SK-N-MC (cell line): ENCODE data around the gene PRELID1.
A peak's percentile ranks its signal among the peaks of the same experiment; 100 is the strongest.
"Not testable (repeated sequence)": the region's sequence is repeated elsewhere in the genome, so short reads cannot be mapped to it uniquely, and the experiment has no call there.

Experiments
- DNase-seq: peaks from one replicate; pipeline ENCODE4 v3.0.0-alpha.2; 2011; ENCODE audit warnings: low read depth, low spot score
- H3K27ac ChIP-seq: fragments of 200-600 bp; sonication (generic); 2 replicates; pipeline ENCODE4 v1.5.1; 2016; ENCODE audit warnings: mixed run types
- H3K36me3 ChIP-seq: fragments of 200-600 bp; sonication (generic); 2 replicates; pipeline ENCODE4 v1.6.1; 2017; ENCODE audit warnings: antibody characterized with exemption, low read length, mixed read lengths; ENCODE audit not compliant: insufficient read depth
- H3K4me3 ChIP-seq: fragments of 200-600 bp; sonication (generic); 2 replicates; pipeline ENCODE4 v1.5.1; 2016
- H3K9ac ChIP-seq: fragments of 200-600 bp; sonication (generic); 2 replicates; pipeline ENCODE4 v1.8.0; 2017; ENCODE audit warnings: mixed run types, mixed read lengths; ENCODE audit not compliant: insufficient read length
- H3K9me3 ChIP-seq: fragments of 200-600 bp; sonication (generic); 2 replicates; pipeline ENCODE4 v1.6.1; 2017; ENCODE audit warnings: low read depth, mild to moderate bottlenecking, antibody characterized with exemption, low read length, moderate library complexity, mixed read lengths
- EZH2 ChIP-seq: fragments of 200-600 bp; sonication (generic); IDR thresholded peaks from one replicate; pipeline ENCODE4 v1.6.1; 2017; ENCODE audit warnings: antibody characterized with exemption
- FOXP2 ChIP-seq: optimal IDR thresholded peaks from 2 replicates; pipeline ENCODE3; 2011; ENCODE audit warnings: mild to moderate bottlenecking, moderate library complexity; ENCODE audit not compliant: insufficient read depth; ENCODE audit errors: extremely low read length, control extremely low read depth
- POLR2AphosphoS5 ChIP-seq: IDR thresholded peaks from 2 replicates; pipeline ENCODE4 v1.6.1; 2012; ENCODE audit warnings: mild to moderate bottlenecking, low read depth, low read length, borderline replicate concordance

PRELID1 gene

DNA sequence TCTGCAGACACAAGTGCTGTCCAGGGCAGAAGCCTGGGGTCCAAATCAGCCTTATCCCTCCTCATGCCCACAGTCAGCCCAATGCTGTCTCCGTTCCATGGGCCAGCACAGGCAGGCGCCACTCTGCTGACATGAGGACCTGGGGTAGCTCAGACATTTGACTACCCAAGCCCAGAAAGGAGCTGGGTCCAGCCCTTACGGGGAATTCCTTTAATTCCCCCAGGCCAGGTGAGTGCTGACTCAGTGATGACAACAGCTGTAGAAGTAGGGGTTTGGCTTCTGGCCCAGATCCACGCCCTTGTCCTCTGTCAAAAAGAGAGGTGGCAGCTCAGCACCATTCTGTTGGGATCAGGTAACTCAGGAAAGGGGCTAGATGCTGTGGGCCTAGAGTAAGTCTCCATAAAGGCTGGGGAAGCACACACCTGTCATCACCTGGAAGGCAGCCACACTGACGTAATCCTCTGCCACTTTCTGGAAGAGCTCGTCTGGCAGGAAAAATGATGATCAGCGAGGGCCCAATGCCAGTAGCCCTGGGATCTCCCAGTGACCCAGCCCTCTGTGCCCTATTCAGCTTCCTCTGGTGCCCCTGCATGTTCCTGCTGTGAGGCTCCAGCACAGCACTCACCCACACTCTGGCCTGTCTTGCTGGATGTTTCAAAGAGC, 2.0 kb upstream of the PRELID1 start:
- Histone ChIP-seq H3K9ac (no peak overlapping the region), H3K9me3 (no peaks in the 10 kb centered on the region), H3K36me3 (peaks cover 15% of the 10 kb centered on the region), H3K4me3 (no peak overlapping the region), H3K27ac (no peak overlapping the region)
- TF ChIP-seq FOXP2, result no peak
- TF ChIP-seq EZH2, result no peak
- TF ChIP-seq POLR2AphosphoS5, result no peak
- DNase-seq, result no peak

DNA sequence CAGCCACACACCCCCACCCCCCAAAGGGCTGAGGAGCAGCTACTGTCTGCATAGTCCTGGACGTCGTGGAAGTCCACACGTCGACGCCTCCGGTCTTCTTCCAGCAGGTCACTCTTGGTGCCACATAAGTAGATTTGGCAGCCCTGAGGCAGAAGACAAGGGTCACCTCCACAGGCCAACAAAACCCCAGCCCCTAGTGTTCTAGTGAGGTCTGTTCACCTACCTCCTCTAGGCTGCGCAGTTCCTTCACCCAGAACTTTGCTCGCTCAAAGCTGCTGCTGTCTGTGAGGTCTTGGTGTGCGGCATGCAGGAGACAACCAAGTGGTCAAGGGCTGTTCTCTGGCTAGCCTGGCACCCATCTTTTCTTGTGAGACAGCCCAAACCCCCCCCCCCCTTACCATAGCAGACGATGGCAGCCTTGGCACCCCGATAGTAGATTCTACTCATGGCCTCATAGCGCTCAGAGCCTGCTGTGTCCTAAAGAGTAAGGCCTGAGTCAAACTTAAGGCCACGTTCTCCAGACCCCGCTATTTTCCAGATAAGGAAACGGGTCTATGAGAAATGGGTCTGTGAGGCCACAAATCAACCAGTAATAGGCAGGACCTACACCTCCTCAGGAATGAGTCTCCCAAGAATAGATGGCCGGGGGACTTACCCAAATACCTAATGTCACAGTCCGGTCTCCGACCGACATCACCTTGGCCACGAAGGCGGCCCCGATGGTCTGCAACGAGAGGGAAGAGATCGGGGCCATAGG, 1.1 kb upstream of the PRELID1 start:
- peaks cover 20% of the 10 kb centered on the region for H3K36me3 ChIP-seq
- TF ChIP-seq FOXP2, result no peak
- no peak for TF ChIP-seq EZH2
- no peak; the same call in 1 of the 2 replicates for TF ChIP-seq POLR2AphosphoS5
- peak overlapping the region; percentile 98 for H3K4me3 ChIP-seq
- H3K27ac ChIP-seq, result no peak overlapping the region
- H3K9me3 ChIP-seq, result no peaks in the 10 kb centered on the region
- DNase-seq, result no peak
- H3K9ac ChIP-seq, result peak overlapping the region; percentile 95

DNA sequence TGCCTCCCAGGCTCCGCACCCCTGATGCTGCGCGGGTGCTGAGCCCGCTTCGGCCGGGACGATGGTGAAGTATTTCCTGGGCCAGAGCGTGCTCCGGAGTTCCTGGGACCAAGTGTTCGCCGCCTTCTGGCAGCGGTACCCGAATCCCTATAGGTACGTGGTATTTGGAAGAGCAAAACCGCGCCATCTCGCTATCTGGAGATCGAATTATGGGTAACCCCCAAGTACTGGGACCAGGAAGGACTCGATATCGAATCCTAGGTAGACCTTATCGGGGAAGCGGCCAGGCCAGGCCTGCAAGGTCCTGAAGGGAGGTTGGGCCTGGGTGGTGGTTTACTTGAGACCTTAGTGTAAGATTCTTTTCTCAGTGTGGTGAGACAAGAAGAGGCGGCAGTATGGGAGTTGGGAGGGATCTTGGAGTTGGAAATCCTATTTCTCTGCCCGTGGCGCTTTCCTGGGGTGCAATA, 359 bp downstream of the PRELID1 start:
- peak overlapping the region; percentile 98 for H3K4me3 ChIP-seq
- TF ChIP-seq FOXP2 (no peak), EZH2 (no peak), POLR2AphosphoS5 (no peak)
- H3K9me3 ChIP-seq, result no peaks in the 10 kb centered on the region
- H3K27ac ChIP-seq, result peak overlapping the region; percentile 44; the same call in 1 of the 2 replicates
- H3K9ac ChIP-seq, result peak overlapping the region; percentile 95
- H3K36me3 ChIP-seq, result peaks cover 20% of the 10 kb centered on the region
- DNase-seq, result no peak

DNA sequence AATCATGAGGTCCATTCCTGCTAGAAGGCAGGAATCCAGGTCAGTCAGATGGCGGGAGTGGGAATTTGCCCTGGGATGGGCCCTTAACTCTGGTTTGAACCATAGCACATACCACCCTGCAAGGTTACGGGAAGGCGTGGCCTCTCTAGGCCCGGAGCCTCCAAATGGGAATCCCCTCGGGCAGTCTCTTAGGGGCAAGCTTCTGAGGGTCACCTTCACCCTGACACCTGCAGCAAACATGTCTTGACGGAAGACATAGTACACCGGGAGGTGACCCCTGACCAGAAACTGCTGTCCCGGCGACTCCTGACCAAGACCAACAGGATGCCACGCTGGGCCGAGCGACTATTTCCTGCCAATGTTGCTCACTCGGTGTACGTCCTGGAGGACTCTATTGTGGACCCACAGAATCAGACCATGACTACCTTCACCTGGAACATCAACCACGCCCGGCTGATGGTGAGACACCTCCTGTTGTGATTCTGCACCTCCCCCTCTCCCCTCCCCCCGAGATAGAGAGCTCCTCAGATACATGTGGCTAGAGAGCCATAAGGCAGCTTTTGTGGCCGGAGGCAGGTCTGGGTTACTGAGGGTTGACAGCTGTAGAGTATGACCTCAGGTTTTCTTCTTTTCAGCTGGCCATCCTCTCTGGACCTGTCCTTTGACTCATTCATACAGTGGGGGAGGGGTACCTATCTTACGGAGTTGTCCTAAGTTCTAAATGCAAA, 957 bp downstream of the PRELID1 start:
- peak overlapping the region; percentile 44; the same call in 1 of the 2 replicates for H3K27ac ChIP-seq
- DNase-seq, result no peak

GRCh38 chr5:177306103-177306640, 2.6 kb downstream of the PRELID1 start:
- not testable (repeated sequence) for H3K4me3 ChIP-seq, H3K9me3 ChIP-seq, H3K9ac ChIP-seq, DNase-seq, H3K27ac ChIP-seq
- peaks cover 20% of the 10 kb centered on the region for H3K36me3 ChIP-seq

More for the DNA sequence above, 957 bp downstream of the PRELID1 start:
- H3K9ac ChIP-seq, result peak overlapping the region; percentile 95
- H3K36me3 ChIP-seq, result peaks cover 20% of the 10 kb centered on the region
- no peaks in the 10 kb centered on the region for H3K9me3 ChIP-seq
- peak overlapping the region; percentile 98 for H3K4me3 ChIP-seq
- TF ChIP-seq FOXP2 (no peak), EZH2 (no peak)

DNA sequence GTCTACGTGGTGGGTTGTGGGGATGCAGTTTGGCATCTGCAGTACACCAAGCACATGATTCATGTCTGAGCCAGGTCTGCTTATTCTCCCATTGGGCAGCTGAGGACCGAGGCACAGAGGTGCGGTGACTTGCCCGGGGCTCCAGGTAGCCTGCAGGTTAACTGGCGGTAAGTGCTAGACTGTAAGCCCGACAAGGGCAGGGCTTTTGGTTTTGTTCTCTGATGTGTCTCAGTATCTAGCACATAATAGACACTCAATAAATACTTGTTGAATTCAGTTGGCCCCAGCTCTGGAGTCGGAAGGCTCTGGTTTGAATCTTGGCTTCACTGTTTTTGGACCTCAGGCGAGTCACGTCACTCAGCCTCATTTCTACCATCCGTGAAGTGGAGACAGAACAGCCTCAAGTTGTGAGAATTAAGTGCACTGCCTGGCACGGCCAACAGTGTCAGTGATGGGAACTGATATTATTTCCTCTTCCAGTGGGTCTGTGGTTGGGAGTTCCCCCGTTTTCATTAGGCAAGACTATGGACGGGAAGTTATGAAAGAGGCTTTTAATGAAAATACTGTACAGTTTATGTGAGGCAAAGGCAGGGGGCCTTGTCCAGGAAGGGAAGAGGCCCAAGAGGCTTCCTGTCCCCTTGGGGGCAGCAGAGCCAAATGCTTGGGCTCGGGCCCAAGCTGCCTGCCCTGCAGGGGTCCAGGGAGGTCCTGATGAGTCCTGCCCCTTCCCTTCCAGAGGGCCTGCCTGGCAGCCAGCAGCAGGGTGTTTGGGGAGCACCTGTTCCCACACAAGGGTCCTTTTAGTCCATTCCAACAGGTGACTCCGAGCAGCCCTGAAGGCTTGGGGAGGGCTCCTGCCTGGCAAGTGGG, 3.3 kb downstream of the PRELID1 start:
- no peak overlapping the region for H3K9ac ChIP-seq
- DNase-seq, result no peak
- peaks cover 20% of the 10 kb centered on the region for H3K36me3 ChIP-seq

GRCh38 chr5:177307544-177308363, 4.2 kb downstream of the PRELID1 start:
- no peak overlapping the region for H3K9ac ChIP-seq
- DNase-seq, result no peak
- peaks cover 20% of the 10 kb centered on the region for H3K36me3 ChIP-seq
- no peaks in the 10 kb centered on the region for H3K9me3 ChIP-seq
- no peak overlapping the region for H3K4me3 ChIP-seq
- no peak overlapping the region for H3K27ac ChIP-seq
- TF ChIP-seq POLR2AphosphoS5 (no peak), EZH2 (no peak), FOXP2 (no peak)

More for the DNA sequence above, 3.3 kb downstream of the PRELID1 start:
- H3K9me3 ChIP-seq, result no peaks in the 10 kb centered on the region
- no peak overlapping the region for H3K4me3 ChIP-seq
- H3K27ac ChIP-seq, result no peak overlapping the region
- no peak for TF ChIP-seq EZH2
- no peak for TF ChIP-seq FOXP2
- TF ChIP-seq POLR2AphosphoS5, result no peak; the same call in none of the 2 replicates
